Measurements from ENCODE around the gene DBF4. TPM values are rescaled to one million over a fixed set of nuclear protein-coding genes. Genes with fewer than 3 reads are reported as not detected.

Gene DBF4
- total and polyA plus RNA-seq, 10 of the 15 experiments (the other 5 are each of a cell fraction or from before 2014, with no cell fraction given) = 29.3 to 89.8 (median 62.4) TPM

DNA sequence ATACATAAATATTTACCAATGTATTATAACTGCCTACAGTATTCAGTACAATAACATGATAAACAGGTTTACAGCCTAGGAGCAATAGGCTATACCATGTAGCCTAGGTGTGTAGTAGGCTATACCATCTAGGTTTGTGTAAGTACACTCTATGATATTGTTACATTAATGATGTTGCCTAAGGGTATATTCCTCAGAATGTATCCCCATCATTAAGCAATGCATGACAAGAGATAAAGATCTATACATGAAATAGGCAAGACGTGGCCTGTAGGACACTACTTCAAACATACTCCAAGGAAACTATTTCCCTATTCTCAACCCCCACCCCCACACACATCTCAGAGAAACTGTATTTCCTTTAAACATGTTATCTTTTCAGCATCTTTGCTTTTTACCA, 42.4 kb downstream of the DBF4 start:
- H3K27ac ChIP-seq (ENCODE audit: control insufficient read depth, insufficient read depth) = no peak overlapping the region
- intact Hi-C loops (cut with micrococcal nuclease; ENCODE audit: unreplicated experiment) = no loop called here
- in situ Hi-C loops (cut with MboI) = no loop called here
- no peaks in the 10 kb centered on the region; the same call in 2 of the 3 replicates for H3K9me3 ChIP-seq (replicated peaks; ENCODE audit: control insufficient read depth, insufficient read depth, low read length)
- no peaks in the 10 kb centered on the region for H4K20me1 ChIP-seq (ENCODE audit: control insufficient read depth, insufficient read depth)
- no peak overlapping the region for H2AFZ ChIP-seq (ENCODE audit: control insufficient read depth, low read depth, low read length)
- peaks cover 13% of the 10 kb centered on the region for H3K79me2 ChIP-seq (ENCODE audit: control insufficient read depth, insufficient read depth, low read length)
- POLR2A ChIA-PET = no interaction called here
- ATAC-seq = 0 out of 3 replicates have a peak, but pooled peaks have one; percentile 5
- no peak for FAIRE-seq
- no peaks in the 10 kb centered on the region; the same call in 1 of the 2 replicates for H3K4me1 ChIP-seq (ENCODE audit: control insufficient read depth, insufficient read depth, low read length)
- no peak overlapping the region for H3K9ac ChIP-seq (ENCODE audit: control insufficient read depth, insufficient read depth, low read length)
- WGBS (ENCODE audit: insufficient coverage, insufficient replicate concordance, low lambda C conversion rate, missing lambda C conversion rate) = 89% methylated on average over 1 of the region's 1 CpG
- SMC1A ChIA-PET (ENCODE audit: uncharacterized antibody, unreplicated experiment) = interaction anchor here (0.8 to 2.6 kb wide), 4 partner anchors 9 to 23 kb away, joined by 3 to 9 read pairs (median 4); no protein-coding TSS in a partner anchor
- no TSS peak for BruUV-seq (replicated peaks)
- no peak overlapping the region for H3K4me2 ChIP-seq (ENCODE audit: control insufficient read depth, insufficient read depth)
- no peak for TF ChIP-seq NFXL1 (IDR thresholded peaks at IDR 0.05; ENCODE audit: borderline replicate concordance)
- no peak for TF ChIP-seq NKRF (conservative IDR thresholded peaks at IDR 0.05)
- TF ChIP-seq SUPT20H (IDR thresholded peaks at IDR 0.05; ENCODE audit: borderline replicate concordance, control insufficient read depth, low read depth, low read length) = no peak
- no peak for TF ChIP-seq IKZF2 (IDR thresholded peaks at IDR 0.05)
- no peak for TF ChIP-seq PML (IDR thresholded peaks at IDR 0.05; ENCODE audit: low read length)
- TF ChIP-seq STAT1 (conservative IDR thresholded peaks at IDR 0.05) = no peak
- no peak for TF ChIP-seq ASH2L (IDR thresholded peaks at IDR 0.05; ENCODE audit: borderline replicate concordance, low read depth)
- TF ChIP-seq, protein P1, sequence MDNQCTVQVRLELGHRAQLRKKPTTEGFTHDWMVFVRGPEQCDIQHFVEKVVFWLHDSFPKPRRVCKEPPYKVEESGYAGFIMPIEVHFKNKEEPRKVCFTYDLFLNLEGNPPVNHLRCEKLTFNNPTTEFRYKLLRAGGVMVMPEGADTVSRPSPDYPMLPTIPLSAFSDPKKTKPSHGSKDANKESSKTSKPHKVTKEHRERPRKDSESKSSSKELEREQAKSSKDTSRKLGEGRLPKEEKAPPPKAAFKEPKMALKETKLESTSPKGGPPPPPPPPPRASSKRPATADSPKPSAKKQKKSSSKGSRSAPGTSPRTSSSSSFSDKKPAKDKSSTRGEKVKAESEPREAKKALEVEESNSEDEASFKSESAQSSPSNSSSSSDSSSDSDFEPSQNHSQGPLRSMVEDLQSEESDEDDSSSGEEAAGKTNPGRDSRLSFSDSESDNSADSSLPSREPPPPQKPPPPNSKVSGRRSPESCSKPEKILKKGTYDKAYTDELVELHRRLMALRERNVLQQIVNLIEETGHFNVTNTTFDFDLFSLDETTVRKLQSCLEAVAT (IDR thresholded peaks at IDR 0.05) = no peak
- no peak for TF ChIP-seq CHD2 (IDR thresholded peaks at IDR 0.05; ENCODE audit: borderline replicate concordance, low read depth, low read length)
- no peak for TF ChIP-seq JUND (IDR thresholded peaks at IDR 0.05; ENCODE audit: low read depth, low read length)
- no peak for TF ChIP-seq RUNX3 (IDR thresholded peaks at IDR 0.05; ENCODE audit: low read length)
- TF ChIP-seq NRF1 (conservative IDR thresholded peaks at IDR 0.05; ENCODE audit: low read depth, low read length) = no peak
- TF ChIP-seq CEBPB (IDR thresholded peaks at IDR 0.05; ENCODE audit: borderline replicate concordance in 1 of 2, low read depth in 2 of 2, low read length in 2 of 2) = no peak
- TF ChIP-seq E2F8 (IDR thresholded peaks at IDR 0.05; ENCODE audit: low read depth, partially characterized antibody) = no peak
- no peak for TF ChIP-seq SUZ12 (IDR thresholded peaks at IDR 0.05; ENCODE audit: unreplicated experiment)
- no peak for TF ChIP-seq MTA2 (IDR thresholded peaks at IDR 0.05; ENCODE audit: low read depth)
- CTCF ChIA-PET = interaction anchor here (1.3 to 4.7 kb wide), 2 partner anchors 17 to 32 kb away, joined by 4 to 14 read pairs; no protein-coding TSS in a partner anchor
- H3K27me3 ChIP-seq (replicated peaks in 1 of 2; ENCODE audit: control insufficient read depth in 2 of 2, insufficient read depth in 2 of 2, low read length in 1 of 2) = no peaks in the 10 kb centered on the region
- H3K4me3 ChIP-seq = no peak overlapping the region
- DNase-seq (ENCODE audit: low read depth, low spot score) = no peak
- H3K36me3 ChIP-seq (ENCODE audit: control insufficient read depth in 2 of 2, insufficient read depth in 2 of 2, low read length in 1 of 2) = no peaks in the 10 kb centered on the region
- RAD21 ChIA-PET (ENCODE audit: unreplicated experiment) = no interaction called here

Measured in GM12878 (cell line).